Adrenal gland (tissue), 5 donors: ENCODE results near the gene TBC1D28.
"Not testable (repeated sequence)": the region's sequence is repeated elsewhere in the genome, so short reads cannot be mapped to it uniquely, and the experiment has no call there.

ENCODE experiments used
- POLR2A ChIP-seq, 2 donors: fragments of 450-650 bp; IDR thresholded peaks; one replicate each; pipeline ENCODE4 v1.6.1; 2017; ENCODE audit warnings: antibody characterized with exemption in 2 of 2, mild to moderate bottlenecking in 2 of 2, moderate library complexity in 1 of 2
- TF ChIP-seq, protein P1 (sequence below), 6 experiments: fragments of 450-650 bp in 4 of 6; fragments of 200-600 bp in 2 of 6; sonication (generic) in 1 of 6; IDR thresholded peaks; 1 replicate in 5 of 6; 2 replicates in 1 of 6; pipeline versions ENCODE4 v1.5.1 to v1.8.0; 2016 to 2021; ENCODE audit warnings: antibody characterized with exemption in 6 of 6, mild to moderate bottlenecking in 2 of 6, moderate library complexity in 1 of 6
- donor health status: DM: no; HTN: no; CAD: no.

DNA sequence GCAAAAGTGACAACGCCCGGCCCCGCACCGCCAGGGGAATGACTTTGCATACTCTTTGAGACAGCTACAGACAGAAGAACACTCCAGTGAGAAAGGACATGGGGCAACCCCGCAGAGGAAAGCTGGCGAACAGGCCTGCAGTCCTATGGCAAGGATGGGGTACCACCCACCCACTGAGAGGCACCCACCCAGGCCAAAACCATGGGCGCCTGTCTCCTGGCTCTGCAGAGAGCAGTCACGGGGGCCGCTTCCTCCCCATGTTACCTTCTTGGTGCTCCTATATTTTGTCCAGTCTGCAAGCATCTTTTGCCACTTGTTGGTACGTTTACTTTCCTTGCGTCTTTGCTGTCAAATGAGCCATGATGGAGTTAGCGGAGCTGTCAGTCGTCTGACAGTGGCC lies 5.8 kb downstream of the TBC1D28 start:
- not testable (repeated sequence) for TF ChIP-seq POLR2A (IDR thresholded peaks at IDR 0.05)
- TF ChIP-seq, protein P1, sequence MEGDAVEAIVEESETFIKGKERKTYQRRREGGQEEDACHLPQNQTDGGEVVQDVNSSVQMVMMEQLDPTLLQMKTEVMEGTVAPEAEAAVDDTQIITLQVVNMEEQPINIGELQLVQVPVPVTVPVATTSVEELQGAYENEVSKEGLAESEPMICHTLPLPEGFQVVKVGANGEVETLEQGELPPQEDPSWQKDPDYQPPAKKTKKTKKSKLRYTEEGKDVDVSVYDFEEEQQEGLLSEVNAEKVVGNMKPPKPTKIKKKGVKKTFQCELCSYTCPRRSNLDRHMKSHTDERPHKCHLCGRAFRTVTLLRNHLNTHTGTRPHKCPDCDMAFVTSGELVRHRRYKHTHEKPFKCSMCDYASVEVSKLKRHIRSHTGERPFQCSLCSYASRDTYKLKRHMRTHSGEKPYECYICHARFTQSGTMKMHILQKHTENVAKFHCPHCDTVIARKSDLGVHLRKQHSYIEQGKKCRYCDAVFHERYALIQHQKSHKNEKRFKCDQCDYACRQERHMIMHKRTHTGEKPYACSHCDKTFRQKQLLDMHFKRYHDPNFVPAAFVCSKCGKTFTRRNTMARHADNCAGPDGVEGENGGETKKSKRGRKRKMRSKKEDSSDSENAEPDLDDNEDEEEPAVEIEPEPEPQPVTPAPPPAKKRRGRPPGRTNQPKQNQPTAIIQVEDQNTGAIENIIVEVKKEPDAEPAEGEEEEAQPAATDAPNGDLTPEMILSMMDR (IDR thresholded peaks at IDR 0.05): not testable (repeated sequence)
